GM19025 (cell line): ENCODE data around the gene GRK3.
"Not testable (repeated sequence)": the region's sequence is repeated elsewhere in the genome, so short reads cannot be mapped to it uniquely, and the experiment has no call there.

Experiments used
- ATAC-seq: cut with Tn5 transposase; IDR thresholded peaks from one replicate; pipeline ENCODE4 v1.9.1; 2021; ENCODE audit warnings: mild to moderate bottlenecking, low read depth, moderate library complexity; ENCODE audit not compliant: unreplicated experiment

The GRK3 gene

DNA sequence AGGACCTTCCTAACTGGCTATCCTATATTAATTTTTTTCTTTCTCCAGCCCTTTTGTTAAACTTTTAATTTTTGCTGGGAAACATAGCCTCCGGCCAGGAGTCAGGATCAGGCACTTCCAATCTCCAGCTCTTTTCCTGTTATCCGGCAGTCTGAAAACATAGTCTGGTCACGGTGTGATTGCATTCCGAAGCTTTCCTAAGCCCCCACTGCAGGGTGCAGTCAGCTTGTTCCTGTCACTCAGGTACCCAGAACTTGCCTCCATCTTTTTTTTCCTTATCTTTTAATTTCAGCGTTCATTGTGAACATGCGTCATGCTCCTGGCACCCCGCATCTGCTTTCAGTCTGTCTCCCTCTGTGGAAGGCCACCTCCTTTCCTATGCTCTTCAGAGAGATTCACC is 59.4 kb downstream of the GRK3 start:
- ATAC-seq, result no peak

DNA sequence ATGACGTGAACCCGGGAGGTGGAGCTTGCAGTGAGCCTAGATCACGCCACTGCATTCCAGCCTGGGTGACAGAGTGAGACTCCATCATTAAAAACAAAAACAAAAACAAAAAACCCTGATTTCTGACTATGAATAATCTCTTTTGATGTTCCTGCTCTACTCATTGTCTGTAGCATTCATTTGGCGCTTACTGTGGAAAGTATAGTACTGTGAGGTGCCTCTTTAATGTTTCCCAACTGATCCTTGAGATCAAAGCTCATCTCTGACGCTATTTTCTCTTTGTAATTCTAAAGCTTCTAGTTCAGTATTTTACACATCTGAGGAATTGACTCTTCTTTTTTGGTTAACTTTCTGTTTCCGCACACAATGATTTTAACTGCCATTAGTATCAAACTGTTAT is 60.0 kb downstream of the GRK3 start:
- ATAC-seq, result no peak

DNA sequence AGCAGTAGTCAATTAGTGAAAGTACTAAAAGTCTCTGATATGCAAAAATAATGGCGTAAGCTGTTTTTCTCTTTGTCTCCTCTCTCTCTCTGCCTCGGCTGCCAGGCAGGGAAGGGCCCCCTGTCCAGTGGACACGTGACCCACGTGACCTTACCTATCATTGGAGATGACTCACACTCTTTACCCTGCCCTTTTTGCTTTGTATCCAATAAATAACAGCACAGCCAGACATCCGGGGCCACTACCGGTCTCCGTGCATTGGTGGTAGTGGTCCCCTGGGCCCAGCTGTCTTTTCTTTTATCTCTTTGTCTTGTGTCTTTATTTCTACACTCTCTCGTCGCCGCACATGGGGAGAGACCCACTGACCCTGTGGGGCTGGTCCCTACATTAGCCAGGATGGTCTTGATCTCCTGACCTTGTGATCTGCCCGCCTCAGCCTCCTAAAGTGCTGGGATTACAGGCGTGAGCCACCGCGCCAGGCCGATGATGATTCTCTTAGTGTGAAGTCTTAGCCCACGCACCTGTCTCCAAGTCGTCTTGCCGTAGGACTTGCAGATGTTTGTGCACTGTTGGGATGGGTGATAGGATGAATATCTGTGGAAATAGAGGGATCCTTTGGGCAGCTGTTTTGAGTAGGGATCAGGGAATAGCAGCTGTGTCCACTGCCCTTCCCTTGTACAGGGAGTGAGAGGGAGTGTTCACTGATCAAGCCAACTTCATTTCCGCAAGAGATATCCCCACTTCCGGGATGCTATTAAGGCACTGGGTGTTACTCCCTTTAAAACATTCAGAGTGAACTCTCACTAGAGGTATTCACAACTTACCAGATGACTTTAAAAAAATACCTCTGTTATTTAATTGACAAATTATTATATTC is 61.5 kb downstream of the GRK3 start:
- ATAC-seq, result not testable (repeated sequence)

DNA sequence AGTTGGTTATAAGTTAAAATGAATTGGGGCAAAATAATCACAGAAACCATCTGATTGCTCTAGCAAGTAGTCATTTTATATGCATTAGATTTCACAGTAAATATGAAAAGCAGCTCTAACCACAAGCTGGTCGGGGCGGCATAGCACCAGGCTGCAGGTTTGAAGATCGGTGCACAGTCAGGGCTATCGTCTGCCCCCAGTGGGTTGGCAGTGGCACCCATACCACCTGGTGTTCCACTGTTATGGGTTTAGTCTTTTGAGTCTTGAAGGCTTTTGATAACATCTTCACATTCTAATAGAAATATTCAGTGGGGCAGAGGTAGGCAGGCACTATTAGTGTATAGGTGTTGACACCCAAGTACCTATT is 62.1 kb downstream of the GRK3 start:
- no peak for ATAC-seq

DNA sequence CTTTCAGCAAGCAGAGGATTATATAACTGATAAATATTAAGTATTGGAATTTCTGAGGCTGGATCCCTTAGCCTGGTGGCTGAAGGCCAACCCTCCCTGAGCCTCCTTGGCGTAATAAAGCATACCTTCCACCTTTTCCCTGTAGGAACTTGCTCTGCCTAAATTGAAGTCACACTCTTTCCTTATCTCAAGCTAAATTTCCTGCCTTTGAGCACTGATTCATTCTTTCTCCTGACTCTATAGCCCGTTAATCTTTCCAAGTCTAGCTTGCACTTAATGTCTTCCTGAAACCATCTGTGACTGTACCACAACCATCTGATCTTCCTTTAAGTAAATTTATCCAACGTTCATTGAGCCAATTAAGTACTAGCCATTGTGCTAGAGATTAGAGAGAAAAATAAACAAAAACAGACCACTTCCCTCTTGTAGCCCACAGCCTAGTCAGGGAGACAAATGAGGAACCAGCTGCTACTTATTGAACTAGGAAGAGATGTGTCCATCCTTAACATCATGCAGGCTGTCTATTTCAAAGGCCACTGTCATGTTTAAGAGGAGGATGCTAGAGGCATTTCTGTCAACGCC is 62.9 kb downstream of the GRK3 start:
- no peak for ATAC-seq

DNA sequence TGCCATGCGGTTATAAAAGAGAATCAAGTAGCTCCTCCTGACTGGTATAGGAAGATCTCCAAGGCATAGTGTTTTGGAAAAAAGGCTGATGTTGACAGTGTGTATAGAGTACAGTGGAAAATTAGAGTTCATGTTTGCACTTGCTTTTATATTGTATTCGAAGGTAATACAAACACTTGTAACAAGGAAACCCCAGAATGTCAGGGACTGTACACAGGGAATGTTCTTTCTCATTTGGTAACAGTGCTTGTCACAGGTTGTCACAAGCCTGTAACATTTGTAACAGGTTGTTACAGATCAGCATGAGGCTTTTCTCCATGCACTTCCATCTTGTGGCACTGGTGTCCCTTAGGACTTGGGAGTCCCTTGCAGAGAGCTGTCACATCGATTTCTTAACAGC is 64.0 kb downstream of the GRK3 start:
- no peak for ATAC-seq

DNA sequence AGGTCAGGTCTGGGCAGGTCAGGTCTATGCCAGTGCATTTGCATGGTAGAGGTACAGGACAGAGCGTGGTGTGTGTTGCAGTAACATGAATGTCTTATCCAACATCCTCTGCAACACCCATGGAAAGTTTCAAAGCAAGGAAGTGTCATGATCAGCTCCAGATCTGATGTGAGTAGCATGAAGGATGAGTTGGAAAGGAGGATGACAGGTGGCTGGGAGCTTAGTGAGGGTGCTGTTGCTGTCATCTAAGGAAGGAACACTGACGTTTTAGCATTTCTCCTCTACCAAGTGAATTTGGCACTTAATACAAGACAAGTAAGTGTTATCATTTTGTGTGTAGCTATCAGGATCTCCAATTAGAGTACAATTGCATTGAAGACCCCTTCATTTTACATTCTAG is 65.1 kb downstream of the GRK3 start:
- no peak for ATAC-seq

DNA sequence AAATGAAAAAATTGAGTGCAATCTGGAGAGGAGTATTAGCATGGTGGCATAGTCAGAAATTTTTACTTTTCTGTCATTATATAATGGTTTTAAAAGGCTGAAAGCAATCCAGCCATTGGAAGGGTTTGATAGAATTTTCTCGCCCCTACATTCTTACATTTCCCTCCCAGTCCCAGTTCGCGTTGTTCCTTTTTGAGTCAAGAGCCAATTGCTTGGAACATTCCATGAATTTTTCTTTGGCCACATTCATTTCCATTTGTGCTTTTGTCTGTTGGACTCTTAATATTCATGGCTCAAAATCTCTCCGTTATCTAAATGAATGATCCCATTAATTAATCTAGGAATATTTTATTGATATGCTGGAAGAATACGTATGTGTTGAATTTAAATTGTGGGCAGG is 66.0 kb downstream of the GRK3 start:
- ATAC-seq, result no peak

DNA sequence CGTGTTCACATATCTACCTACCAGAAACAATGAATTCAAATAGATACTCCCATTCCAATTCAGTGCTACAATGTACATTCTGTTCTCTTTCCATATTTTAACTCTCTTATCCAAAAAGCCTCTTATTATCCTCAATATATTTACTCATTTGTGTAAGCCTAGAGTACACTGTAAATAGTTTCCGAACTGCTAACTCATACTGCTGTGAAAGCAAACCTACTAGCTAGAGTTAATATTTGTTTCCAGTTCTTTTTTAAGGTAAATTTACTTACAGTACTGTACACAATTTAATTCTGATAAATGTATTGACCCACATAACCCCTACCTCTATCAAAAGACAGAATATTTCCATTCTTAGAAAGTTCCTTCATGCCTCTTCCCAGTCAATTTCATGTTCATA is 71.8 kb downstream of the GRK3 start:
- ATAC-seq, result no peak

DNA sequence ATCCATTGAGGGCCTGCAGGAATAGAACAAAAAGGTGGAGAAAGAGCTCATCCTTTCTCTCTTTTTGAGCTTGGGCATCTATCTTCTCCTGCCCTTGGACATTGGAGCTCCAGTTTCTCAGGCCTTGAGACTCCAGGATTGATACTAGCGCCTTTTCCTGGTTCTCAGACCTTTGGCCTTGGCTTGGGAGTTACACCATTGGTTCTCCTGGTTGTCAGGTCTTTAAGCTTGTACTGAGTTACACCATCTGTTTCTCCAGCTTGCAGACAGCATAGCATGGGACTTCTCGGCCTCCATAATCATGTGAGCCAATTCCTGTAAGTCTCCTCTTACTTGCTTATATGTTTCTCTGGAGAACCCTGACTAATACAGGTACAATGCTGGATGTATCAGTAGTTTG is 72.6 kb downstream of the GRK3 start:
- no peak for ATAC-seq

DNA sequence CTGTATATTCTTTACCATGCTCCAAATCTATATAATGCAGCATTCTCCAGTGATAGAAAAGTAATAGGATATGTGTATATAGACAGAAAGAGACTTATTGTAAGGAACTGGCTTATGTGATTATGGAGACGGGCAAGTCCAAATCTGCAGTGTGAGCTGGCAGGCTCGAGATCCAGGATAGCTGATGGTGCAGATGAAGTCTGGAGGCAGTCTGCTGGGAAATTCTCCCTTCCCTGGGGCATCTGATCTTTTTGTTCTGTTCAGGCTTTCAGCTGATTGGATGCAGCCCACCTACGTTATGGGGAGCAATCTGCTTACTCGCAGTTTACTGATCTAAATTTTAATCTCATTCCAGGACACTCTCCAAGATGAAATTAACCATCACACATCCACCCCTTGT is 73.2 kb downstream of the GRK3 start:
- ATAC-seq, result no peak

DNA sequence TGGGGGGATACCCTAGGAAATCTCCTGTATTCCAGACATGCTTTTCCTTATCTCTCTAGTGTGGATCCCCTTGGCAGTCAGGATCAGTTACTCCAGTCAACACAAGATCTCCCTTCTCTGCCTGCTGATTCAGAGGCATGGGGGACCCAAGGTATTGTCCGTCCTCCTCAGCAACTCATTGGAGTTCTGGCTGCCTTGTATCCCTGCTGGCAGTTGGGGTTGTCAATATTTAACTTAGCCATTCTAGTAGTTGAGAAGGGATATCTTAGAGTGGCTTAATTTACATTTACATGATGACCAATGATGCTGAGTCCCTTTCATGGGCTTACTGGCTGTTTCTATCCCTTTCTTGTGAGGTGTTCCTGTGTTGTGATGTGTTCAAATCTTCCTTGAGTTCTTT is 74.2 kb downstream of the GRK3 start:
- ATAC-seq, result no peak

DNA sequence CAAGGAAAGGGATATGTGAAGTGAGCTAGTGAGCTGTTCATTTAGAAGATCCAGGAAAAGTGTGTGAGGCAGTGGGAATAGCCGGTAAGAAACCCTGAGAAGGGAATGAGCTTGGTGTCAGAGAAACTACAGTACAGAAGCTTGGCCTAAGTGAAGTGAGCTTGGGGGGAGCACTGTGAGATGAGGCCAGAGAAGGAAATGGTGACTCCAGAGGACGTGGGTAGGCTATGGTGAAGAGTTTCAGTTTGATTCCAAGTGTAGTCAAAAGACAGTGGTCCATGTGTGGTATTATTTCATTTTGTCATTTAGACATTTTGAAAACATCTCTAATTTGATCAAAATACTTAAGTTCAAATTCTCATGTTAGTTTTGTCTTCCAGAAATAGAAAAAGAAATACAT is 77.2 kb downstream of the GRK3 start:
- no peak for ATAC-seq

DNA sequence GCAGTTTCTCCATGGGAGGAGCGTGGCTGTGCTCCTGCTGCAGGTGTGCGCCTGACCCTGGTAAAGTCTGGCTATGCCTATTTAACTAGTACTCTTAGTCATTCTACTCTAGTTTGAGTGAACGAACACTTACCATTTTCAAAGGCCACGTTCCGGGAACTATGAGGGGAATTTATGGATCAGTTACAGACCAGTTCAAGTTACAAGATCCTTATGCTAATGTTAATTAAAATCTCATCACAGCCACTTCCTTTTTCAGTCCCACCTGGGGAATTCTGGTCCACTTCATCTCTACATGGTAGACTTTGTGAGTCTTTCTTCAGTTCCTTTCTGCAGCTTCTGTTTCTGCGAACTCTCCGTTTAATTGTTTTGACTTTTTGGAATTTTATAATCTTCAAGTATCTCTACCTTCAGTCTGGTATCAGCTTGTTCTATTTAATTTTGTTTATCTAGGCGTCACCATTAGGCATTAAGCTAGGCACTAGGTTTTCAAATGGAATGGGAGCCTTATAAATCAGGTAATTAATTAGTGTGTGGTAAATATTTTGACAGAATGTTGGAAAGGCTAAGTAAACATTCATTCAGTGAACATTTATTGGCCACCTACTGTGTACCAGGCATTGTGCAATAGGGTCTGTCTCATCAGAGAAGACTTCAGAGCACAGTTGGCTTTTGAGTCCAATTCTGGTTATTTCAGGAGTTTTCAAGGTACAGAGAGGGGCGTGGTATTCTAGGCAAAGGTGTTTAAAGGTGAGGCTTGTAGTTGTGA is 78.9 kb downstream of the GRK3 start:
- no peak for ATAC-seq

DNA sequence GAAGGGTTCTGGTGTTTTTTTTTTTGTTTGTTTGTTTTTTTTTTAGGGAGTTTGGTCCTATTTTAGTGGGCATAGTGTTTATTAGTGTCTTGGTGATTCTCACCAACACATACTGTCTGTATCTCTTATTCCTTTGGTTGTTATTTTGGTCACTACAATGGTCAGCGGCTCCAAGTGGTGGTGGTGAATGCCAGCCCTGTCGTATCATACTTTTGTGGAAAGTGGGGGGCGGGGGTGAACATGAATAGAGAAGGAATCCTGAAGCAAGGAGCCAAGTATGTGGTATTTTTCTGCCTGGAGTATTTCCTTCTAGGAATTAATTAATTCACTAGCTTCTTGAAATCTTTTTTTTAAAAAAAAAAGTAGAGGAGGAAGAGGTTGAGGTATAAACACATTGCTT is 79.6 kb downstream of the GRK3 start:
- ATAC-seq, result no peak

DNA sequence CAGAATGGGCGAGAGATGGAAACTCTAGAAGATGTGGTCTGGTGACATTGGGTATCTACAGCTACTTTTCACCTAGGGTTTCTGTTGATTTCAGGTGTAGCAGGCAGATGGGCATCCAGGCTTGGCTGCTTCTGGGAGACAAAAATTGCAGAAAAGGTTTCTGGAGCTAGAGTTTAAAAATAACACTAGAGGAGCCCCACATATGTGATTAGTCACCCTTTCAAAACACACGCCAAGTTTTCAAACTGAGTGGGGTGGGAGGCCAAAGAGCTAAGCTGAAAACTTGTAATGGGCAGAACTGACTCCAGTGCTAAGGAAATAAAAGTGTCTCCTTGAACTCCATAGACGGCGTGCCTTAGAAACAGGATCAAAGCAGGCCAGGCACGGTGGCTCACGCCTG is 80.8 kb downstream of the GRK3 start:
- no peak for ATAC-seq

DNA sequence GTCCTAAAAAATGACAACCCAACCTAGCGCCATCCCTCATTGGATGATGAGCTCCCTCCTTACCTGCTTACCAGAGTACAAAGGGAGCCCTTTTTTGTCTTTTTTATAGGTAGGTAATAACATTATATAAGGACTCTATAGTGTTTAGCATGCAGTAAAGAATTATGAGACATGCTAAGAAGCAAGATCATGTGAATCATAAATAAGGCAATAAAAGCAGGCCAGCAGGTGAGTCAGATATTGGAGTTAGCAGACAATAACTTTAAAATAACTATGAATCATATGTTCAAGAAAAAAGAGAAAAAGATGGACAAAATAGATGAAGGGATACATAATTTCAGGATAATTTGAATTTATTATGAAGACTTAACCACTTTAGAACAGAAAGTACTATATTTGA is 81.5 kb downstream of the GRK3 start:
- no peak for ATAC-seq

DNA sequence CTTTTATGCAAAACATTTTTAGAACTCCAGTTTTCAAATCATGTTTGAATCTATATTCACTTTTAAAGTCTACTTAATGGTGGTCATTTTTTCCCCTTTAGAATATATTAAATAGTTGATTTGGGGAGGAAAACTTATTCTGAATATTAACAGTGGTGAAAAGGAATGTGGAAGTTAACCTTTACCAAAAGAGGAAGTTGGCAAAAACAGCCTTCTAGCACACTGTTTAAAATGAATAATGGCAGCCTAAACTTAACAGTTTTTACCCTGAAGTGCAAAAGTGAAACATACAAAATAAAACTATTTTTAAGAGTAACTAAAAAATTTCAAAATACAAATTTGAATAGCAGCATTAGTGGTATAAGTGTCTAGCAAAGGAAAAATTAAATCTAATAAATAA is 86.4 kb downstream of the GRK3 start:
- no peak for ATAC-seq

DNA sequence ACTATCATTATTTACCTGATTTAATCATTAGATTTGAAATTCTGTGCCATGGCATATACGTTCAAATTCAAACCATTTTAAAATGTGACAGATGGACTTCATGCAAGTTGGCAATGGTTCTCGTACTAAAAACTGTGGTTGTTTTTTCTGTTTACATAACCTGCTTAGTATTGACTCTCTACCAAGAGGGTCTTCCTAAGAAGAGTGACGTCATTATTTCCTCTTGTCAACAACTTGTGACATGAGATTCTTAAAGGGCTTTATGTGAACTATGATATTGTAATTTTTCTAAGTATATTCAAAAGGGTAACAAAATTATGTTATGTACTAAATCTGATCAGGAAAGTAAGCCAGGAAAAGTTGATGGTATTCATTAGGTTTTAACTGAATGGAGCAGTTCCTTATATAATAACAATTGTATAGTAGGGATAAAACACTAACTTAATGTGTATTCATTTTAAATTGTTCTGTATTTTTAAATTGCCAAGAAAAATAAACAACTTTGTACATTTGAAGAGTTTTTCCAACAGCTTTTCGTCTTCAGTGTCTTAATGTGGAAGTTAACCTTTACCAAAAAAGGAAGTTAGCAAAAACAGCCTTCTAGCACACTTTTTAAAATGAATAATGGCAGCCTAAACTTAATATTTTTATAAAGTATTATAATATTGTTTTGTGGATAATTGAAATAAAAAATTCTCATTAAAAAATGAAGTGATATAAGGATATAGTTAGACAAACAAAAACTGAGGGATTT is 87.0 kb downstream of the GRK3 start:
- no peak for ATAC-seq

DNA sequence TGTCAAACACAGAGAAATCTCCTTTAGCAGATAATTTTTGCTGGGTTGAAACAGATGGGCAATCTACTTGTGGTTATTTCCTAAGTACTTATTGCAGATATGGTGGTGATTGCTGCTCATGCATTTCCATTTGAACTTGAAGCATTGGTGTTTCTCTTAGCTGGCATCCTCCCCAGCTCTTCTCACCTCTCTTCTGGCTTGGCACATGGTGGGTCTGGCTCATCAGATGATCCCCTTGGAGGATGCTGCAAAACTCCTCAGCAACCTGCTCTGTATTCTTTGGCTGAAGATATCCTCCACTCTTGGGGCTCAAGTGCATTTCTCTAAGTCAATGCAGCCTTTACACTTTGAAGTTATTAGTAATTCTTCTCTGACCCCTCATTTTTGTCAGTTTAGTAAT is 90.2 kb downstream of the GRK3 start:
- no peak for ATAC-seq

DNA sequence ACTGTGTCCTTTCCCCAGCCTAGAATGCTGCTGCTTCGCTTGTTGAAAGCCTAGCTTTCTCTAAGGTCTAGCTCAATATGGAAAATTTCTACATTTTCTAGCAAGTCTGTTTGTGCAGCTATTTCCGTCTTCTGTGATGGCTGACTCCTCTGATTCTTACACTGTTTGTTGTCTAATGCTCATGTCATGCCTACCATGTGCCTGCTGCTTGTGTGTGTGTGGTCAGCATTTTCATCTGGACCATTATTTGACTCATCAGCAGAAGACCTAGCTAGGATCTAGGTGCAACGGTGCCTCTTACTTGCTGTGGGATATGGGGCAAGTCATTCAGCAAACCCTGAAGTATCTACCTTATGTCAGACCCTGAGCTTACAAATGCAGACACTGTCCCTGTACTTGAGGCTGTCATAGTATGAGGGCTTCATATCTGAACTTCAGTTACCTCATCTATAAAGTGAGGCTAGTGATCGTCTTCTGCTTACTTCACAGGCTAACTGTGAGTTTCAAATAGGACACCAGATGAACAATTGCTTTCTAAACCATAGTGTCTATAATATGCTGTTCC is 91.0 kb downstream of the GRK3 start:
- no peak for ATAC-seq
